Activated T-helper 9 cell treated with anti-CD3 and anti-CD28 coated beads, Interleukin-2, amount 50 U/mL, for 16 hours (primary cell): Measurements from ENCODE around the gene NRAP.

Source experiments
- DNase-seq: peaks from one replicate; pipeline ENCODE4 v3.0.0-alpha.2; 2020; ENCODE audit warnings: low read depth

Gene NRAP

GRCh38 chr10:113663908-113664307 lies at the start of gene NRAP:
Gene NRAP (minus strand): TSS chr10:113664041. CDS start chr10:113663882, 159 bp downstream.
- DNase-seq = no peak

- DNase-seq = no peak
These were observed 49.8 kb upstream of the NRAP start for GRCh38 chr10:113713640-113713982.

- no peak for DNase-seq
These were observed 49.2 kb upstream of the NRAP start for GRCh38 chr10:113712755-113713639.

DNA sequence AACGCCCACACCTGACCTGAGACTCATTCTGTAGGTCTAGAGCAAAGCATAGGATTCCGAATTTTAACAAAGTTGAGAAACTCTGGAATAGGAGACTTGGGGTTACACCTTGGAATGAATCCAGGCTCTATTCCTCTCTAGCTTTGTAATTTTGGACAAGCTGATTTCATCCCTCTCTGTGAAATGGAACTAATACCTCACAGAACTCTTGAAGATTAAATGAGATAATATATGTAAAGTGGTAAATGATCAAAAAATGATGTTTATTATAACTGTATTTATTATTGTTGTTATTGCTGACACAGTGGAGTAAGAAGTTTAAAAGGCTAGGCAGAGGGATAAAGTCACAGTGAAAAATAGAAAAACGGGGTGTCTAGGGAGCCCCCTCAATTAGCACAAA lies 48.2 kb upstream of the NRAP start:
- DNase-seq = no peak

DNA sequence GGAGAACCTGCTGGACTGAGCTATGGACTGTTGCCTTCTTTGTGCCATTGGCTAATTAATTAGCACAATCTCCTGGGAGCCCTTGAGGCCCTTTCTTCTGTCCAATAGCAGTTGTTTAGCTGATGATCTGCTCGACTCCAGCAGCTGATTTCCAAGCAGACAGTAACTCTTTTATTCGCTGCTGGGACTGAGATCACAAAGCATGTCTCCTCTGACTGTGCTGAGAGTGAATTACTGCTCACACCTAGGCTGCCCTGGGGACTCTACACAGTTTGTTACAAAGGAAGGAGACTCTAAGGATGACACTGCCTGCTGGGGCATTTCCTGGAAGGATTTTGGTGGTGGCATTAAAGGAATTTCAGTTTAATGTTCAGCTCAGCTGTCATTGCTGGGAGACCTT lies 47.3 kb upstream of the NRAP start:
- DNase-seq = no peak

GRCh38 chr10:113709221-113709838 lies 45.5 kb upstream of the NRAP start:
- DNase-seq = no peak

DNA sequence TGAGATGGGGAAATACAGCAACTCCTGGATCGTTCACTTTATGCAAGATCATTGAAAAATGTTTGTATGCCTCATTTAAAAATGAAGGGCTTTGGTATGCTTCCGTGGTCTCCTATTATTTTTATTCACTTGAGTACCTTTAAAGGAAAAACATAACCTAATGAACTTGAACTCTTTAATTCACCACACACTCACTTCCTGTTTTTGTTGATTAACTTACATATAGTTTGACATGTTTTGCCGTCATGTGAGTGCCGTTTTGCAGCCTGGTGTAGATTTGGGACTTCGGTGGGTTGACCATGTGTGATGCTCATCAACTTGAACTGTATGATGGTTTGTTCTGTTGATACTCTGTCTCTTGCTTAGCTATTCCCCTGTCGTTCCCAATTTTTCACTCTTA lies 44.8 kb upstream of the NRAP start:
- DNase-seq = no peak

GRCh38 chr10:113706623-113707022 lies 42.8 kb upstream of the NRAP start:
- no peak for DNase-seq

DNA sequence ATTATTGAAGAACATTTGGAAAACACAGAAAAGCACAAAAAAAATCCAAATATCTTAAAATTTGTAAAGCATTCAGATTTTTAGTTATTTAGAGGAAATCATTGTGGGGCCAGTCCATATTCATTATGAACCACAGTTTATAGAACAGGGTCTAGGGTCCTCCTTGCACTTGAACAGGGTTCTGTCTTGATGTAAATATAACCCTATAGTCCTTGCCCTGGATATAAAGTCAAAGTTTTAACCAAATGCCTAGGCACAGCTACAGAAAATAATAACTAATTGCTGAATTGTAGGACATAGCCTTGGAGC lies 41.5 kb upstream of the NRAP start:
- DNase-seq = no peak

DNA sequence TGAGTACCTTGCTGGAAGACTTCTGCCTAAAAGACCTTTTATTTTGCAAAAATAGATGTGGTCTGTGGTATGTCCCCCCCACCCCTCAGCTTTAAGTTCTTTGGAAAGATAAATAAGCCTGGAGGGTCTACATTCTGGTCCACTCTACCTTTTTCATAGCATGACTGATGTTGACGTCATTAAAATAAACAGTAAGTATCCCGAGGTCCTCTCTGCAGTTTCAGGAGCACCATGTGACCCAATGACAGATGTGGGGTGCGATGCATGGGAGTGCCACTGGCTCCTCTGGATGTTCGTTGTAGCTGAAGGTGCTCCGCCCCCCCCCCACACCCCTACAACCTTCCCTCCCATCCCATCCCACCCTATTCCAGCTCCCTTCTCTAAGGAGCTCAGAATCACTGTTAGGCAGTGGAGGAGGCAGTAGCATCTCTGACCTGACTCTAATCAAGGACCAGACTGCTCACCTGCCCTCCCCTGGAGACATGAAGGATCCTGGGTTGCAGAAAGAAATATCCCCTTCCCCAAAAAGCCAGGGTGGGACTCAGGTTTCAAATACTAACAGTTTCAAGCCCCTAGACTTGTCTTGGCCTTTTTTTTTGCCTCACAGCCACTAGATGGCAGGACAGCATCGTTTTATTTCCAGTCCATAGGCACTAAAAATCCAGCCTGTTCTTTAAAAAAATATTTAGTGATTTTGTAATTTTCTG lies 40.9 kb upstream of the NRAP start:
- no peak for DNase-seq

- no peak for DNase-seq
These were observed 33.8 kb upstream of the NRAP start for GRCh38 chr10:113697595-113697994.

DNA sequence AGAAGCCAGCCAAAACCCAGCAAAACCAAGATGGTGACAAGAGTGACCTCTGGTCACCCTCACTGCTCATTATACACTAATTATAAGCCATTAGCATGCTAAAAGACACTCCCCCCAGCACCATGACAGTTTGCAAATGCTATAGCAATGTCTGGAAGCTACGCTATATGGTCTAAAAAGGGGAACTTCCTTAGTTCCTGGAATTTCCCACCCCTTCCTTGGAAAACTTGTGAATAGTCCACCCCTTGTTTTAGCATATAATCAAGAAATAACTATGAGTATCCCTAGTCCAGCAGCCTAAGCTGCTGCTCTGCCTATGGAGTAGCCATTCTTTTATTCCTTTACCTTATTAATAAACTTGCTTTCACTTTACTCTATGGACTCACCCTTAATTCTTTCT lies 31.9 kb upstream of the NRAP start:
- DNase-seq = no peak

GRCh38 chr10:113693348-113693747 lies 29.5 kb upstream of the NRAP start:
- DNase-seq = no peak

DNA sequence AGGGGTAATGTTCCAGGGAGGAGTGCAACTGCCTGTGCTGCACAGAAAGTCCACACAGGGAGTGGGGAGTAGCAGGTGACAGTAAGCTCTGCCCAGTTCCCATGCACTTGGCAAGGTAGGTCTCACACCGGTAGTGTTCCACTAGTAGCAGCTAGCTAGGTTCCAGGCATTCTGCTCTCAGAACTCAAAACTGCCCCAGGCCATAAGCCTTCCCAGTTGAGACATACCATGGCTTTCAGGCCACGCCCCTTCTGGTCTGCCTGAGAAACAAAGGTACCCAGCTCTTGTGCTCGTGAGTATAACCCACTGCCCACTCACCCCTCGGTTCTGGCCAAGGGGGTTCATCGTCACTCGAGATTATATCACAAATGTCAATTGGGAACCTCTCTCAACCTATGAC lies 28.4 kb upstream of the NRAP start:
- no peak for DNase-seq

DNA sequence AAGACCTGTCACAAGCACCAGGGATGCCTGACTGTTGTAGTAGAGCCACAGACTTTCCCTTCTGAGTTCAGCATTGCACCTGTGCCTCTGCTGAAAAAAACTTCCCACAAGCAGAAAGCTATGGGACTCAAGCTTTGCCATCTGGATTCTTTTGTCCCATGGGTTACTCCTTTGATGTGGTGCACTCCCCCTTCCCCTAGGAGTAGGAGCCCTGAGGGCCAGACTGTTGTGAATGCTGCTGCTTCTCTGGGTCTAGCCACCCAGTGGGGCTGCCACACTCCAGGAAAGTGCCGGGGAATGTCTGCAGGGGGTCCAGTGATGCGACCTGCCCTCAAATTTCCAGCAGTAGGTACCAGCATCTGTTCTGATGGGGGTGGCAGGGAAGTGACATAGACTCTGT lies 27.5 kb upstream of the NRAP start:
- DNase-seq = no peak

DNA sequence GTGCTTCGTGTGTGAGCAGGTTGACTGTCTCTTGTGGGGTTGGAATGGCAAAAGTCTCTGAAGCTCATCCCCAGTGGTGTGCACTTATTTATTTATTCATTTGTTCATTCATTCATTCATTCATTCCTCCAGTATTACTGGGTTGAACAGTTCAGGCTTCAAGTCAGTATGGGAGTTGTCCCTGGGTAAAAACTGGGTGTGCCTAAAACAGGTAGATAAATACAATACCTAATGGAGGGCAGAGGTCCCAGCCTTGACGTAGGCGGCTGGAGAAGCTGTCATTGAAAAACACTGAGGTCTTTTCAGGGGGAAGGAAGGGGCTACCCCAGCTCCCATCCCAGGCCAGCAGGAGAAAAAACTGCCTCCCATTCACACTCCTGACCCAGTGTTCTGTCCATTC lies 26.9 kb upstream of the NRAP start:
- DNase-seq = no peak

GRCh38 chr10:113689574-113689973 lies 25.7 kb upstream of the NRAP start:
- DNase-seq = no peak

GRCh38 chr10:113689057-113689456 lies 25.2 kb upstream of the NRAP start:
- no peak for DNase-seq

- DNase-seq = no peak
These were observed 23.2 kb upstream of the NRAP start for GRCh38 chr10:113687037-113687436.

- no peak for DNase-seq
These were observed 22.2 kb upstream of the NRAP start for GRCh38 chr10:113686028-113686427.

DNA sequence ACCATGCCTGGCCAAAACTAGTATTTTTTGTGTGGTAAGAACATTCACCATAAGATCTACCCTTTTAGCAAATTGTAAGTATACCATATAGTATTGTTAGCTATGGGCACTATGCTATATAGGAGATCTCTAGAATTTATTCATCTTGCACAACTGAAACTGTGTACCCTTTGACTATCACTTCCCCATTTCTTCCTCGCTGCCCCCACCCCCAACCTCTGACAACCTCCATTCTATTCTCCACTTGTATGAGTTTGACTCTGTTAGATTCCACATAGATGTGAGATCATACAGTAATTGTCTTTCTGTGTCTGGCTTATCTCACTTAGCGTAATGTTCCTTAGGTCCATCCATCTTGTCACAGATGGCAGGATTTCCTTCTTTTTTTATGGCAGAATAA lies 19.5 kb upstream of the NRAP start:
- no peak for DNase-seq

DNA sequence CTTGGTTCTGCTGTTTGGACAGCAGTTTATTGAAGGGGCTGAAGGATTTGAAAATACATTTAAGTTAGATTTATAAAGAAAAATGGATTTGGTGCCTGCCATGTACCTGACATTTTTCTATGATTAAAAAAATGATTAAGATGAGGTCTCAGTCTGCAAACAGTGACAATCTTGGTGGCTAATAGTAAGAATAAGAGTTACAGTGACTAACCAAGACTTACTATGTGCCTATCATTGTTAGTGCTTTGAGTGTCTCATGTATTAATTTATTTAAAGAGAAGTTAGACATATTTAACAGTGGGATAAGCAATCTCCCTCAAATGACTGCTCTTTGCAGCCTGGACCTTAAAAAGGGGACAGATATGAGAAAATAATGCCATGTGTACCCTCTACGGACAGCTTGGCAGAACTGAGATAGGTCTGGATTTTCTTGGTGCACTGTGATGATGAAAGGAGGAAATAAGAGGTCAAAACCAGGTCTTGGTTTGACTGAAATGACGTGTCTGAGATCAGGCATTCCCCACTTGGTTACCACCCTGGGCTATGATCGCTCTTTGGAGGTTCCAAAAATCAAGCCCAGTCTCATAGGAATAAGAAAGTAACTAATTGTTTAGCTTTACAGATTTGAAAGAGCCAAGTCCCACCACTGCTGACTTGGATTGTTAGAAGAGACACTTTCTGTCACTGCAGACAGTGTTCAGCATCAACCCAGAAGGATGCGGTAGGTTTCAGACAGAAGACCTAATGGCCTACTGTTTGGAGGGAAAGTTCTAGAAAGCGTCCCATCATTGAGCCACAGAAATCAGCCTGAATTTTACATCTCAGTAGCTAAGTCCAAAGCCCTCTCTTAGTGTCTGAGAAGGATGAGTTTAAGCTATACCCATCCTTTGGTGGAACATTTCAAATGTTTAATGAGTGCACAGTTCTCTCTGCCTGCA lies 18.0 kb upstream of the NRAP start:
- DNase-seq = peak; percentile 14
